ENCODE measurements around the gene TEC. TPM values are rescaled to one million over a fixed set of nuclear protein-coding genes. Genes with fewer than 3 reads are reported as not detected.

The TEC gene
- total and polyA plus RNA-seq, 3 experiments from 2014 or later: 1.6 to 2.4 (median 1.6) TPM

- Histone ChIP-seq H3K36me3 (ENCODE audit: insufficient read depth, low read length) (no peaks in the 10 kb centered on the region), H3K27ac (ENCODE audit: low read depth, low read length) (peak overlapping the region; percentile 33), H3K4me1 (ENCODE audit: insufficient read depth, low read length) (no peaks in the 10 kb centered on the region), H3K4me3 (ENCODE audit: low read length) (no peak overlapping the region), H3K27me3 (ENCODE audit: insufficient read depth, low read length, poor library complexity, severe bottlenecking) (no peaks in the 10 kb centered on the region), H3K9me3 (ENCODE audit: low read length) (no peaks in the 10 kb centered on the region)
- Mint-ChIP-seq H3K36me3 (no peaks in the 10 kb centered on the region), H3K9me3 (peaks cover 0 to 3% (median 0%) of the 10 kb centered on the region in 5 donors), H3K27ac (no peak overlapping the region), H3K4me3 (no peak overlapping the region), H3K27me3 (peaks cover 0 to 5% of the 10 kb centered on the region in 2 donors), H3K4me1 (peaks cover 0 to 8% (median 3%) of the 10 kb centered on the region in 3 donors)
- ChIA-PET POLR2A (no interaction called here), CTCF (no interaction called here)
- DNase-seq: no peak
Measured at GRCh38 chr4:48254381-48255071, 15.1 kb downstream of the TEC start.

GRCh38 chr4:48252313-48252712, 17.3 kb downstream of the TEC start:
- CTCF ChIA-PET: interaction anchor here (0.7 kb wide), 1 partner anchor 867 kb away, joined by 3 read pairs; no protein-coding TSS in a partner anchor
- Mint-ChIP-seq H3K27ac (peak overlapping the region in 1 of 8 donors; percentile 17), H3K9me3 (peaks cover 0 to 3% (median 0%) of the 10 kb centered on the region in 5 donors)

GRCh38 chr4:48250980-48251379, 18.7 kb downstream of the TEC start:
- Mint-ChIP-seq H3K4me3 (no peak overlapping the region), H3K36me3 (no peaks in the 10 kb centered on the region), H3K9me3 (peaks cover 0 to 3% (median 0%) of the 10 kb centered on the region in 5 donors), H3K27me3 (peaks cover 0 to 5% of the 10 kb centered on the region in 2 donors), H3K27ac (no peak overlapping the region), H3K4me1 (peaks cover 0 to 8% (median 3%) of the 10 kb centered on the region in 3 donors)
- POLR2A ChIA-PET: no interaction called here
- H3K27ac ChIP-seq (ENCODE audit: low read depth, low read length): no peak overlapping the region
- H3K4me1 ChIP-seq (ENCODE audit: insufficient read depth, low read length): no peaks in the 10 kb centered on the region
- no peaks in the 10 kb centered on the region for H3K9me3 ChIP-seq (ENCODE audit: low read length)
- H3K36me3 ChIP-seq (ENCODE audit: insufficient read depth, low read length): no peaks in the 10 kb centered on the region
- H3K4me3 ChIP-seq (ENCODE audit: low read length): no peak overlapping the region
- CTCF ChIA-PET: no interaction called here
- DNase-seq: no peak
- no peaks in the 10 kb centered on the region for H3K27me3 ChIP-seq (ENCODE audit: insufficient read depth, low read length, poor library complexity, severe bottlenecking)

More at GRCh38 chr4:48252313-48252712, 17.3 kb downstream of the TEC start:
- Histone ChIP-seq H3K9me3 (ENCODE audit: low read length) (no peaks in the 10 kb centered on the region), H3K36me3 (ENCODE audit: insufficient read depth, low read length) (no peaks in the 10 kb centered on the region), H3K27me3 (ENCODE audit: insufficient read depth, low read length, poor library complexity, severe bottlenecking) (no peaks in the 10 kb centered on the region), H3K27ac (ENCODE audit: low read depth, low read length) (no peak overlapping the region), H3K4me3 (ENCODE audit: low read length) (no peak overlapping the region), H3K4me1 (ENCODE audit: insufficient read depth, low read length) (no peaks in the 10 kb centered on the region)
- peaks cover 0 to 8% (median 3%) of the 10 kb centered on the region in 3 donors for H3K4me1 Mint-ChIP-seq
- H3K27me3 Mint-ChIP-seq: peaks cover 0 to 5% of the 10 kb centered on the region in 2 donors
- no peak overlapping the region for H3K4me3 Mint-ChIP-seq
- no peaks in the 10 kb centered on the region for H3K36me3 Mint-ChIP-seq
- no peak for DNase-seq
- POLR2A ChIA-PET: no interaction called here

GRCh38 chr4:48250343-48250742, 19.3 kb downstream of the TEC start:
- POLR2A ChIA-PET: no interaction called here
- Histone ChIP-seq H3K9me3 (ENCODE audit: low read length) (no peaks in the 10 kb centered on the region), H3K4me3 (ENCODE audit: low read length) (no peak overlapping the region), H3K36me3 (ENCODE audit: insufficient read depth, low read length) (no peaks in the 10 kb centered on the region), H3K27ac (ENCODE audit: low read depth, low read length) (no peak overlapping the region), H3K4me1 (ENCODE audit: insufficient read depth, low read length) (no peaks in the 10 kb centered on the region), H3K27me3 (ENCODE audit: insufficient read depth, low read length, poor library complexity, severe bottlenecking) (no peaks in the 10 kb centered on the region)
- Mint-ChIP-seq H3K36me3 (no peaks in the 10 kb centered on the region), H3K4me3 (no peak overlapping the region), H3K27me3 (peaks cover 0 to 5% of the 10 kb centered on the region in 2 donors), H3K27ac (no peak overlapping the region), H3K4me1 (peaks cover 0 to 8% (median 3%) of the 10 kb centered on the region in 3 donors), H3K9me3 (peaks cover 0 to 3% (median 0%) of the 10 kb centered on the region in 5 donors)
- DNase-seq: no peak
- CTCF ChIA-PET: no interaction called here

GRCh38 chr4:48249378-48249777, 20.3 kb downstream of the TEC start:
- CTCF ChIA-PET: interaction anchor here (0.7 kb wide), 2 partner anchors 13 to 39 kb away, joined by 3 read pairs; no protein-coding TSS in a partner anchor
- H3K4me1 Mint-ChIP-seq: peaks cover 0 to 8% (median 3%) of the 10 kb centered on the region in 3 donors
- H3K4me3 Mint-ChIP-seq: no peak overlapping the region
- DNase-seq: no peak
- Histone ChIP-seq H3K4me1 (ENCODE audit: insufficient read depth, low read length) (no peaks in the 10 kb centered on the region), H3K9me3 (ENCODE audit: low read length) (no peaks in the 10 kb centered on the region), H3K36me3 (ENCODE audit: insufficient read depth, low read length) (no peaks in the 10 kb centered on the region), H3K27ac (ENCODE audit: low read depth, low read length) (no peak overlapping the region), H3K4me3 (ENCODE audit: low read length) (no peak overlapping the region), H3K27me3 (ENCODE audit: insufficient read depth, low read length, poor library complexity, severe bottlenecking) (no peaks in the 10 kb centered on the region)
- POLR2A ChIA-PET: no interaction called here
- H3K27me3 Mint-ChIP-seq: peaks cover 0 to 5% of the 10 kb centered on the region in 2 donors
- H3K27ac Mint-ChIP-seq: no peak overlapping the region
- peaks cover 0 to 4% (median 0%) of the 10 kb centered on the region in 3 donors for H3K36me3 Mint-ChIP-seq
- H3K9me3 Mint-ChIP-seq: peaks cover 0 to 3% (median 0%) of the 10 kb centered on the region in 5 donors

- no peaks in the 10 kb centered on the region for H3K4me1 ChIP-seq (ENCODE audit: insufficient read depth, low read length)
- no peaks in the 10 kb centered on the region for H3K36me3 ChIP-seq (ENCODE audit: insufficient read depth, low read length)
- Mint-ChIP-seq H3K4me3 (no peak overlapping the region), H3K36me3 (peaks cover 0 to 7% (median 0%) of the 10 kb centered on the region in 3 donors), H3K9me3 (peaks cover 0 to 3% (median 0%) of the 10 kb centered on the region in 5 donors), H3K27me3 (peaks cover 0 to 2% of the 10 kb centered on the region in 2 donors), H3K4me1 (peaks cover 0 to 8% (median 3%) of the 10 kb centered on the region in 3 donors), H3K27ac (peak overlapping the region in 1 of 8 donors; percentile 8)
- H3K4me3 ChIP-seq (ENCODE audit: low read length): no peak overlapping the region
- ChIA-PET POLR2A (no interaction called here), CTCF (interaction anchor here (0.7 kb wide), 2 partner anchors 14 to 39 kb away, joined by 3 read pairs; no protein-coding TSS in a partner anchor)
- no peak for DNase-seq
- H3K27ac ChIP-seq (ENCODE audit: low read depth, low read length): no peak overlapping the region
- H3K9me3 ChIP-seq (ENCODE audit: low read length): no peaks in the 10 kb centered on the region
- H3K27me3 ChIP-seq (ENCODE audit: insufficient read depth, low read length, poor library complexity, severe bottlenecking): no peaks in the 10 kb centered on the region
Measured at GRCh38 chr4:48248559-48248953, 21.1 kb downstream of the TEC start.

- H3K27me3 ChIP-seq (ENCODE audit: insufficient read depth, low read length, poor library complexity, severe bottlenecking): no peaks in the 10 kb centered on the region
Measured at GRCh38 chr4:48247878-48248558, 21.6 kb downstream of the TEC start.

More at GRCh38 chr4:48247878-48248558, 21.6 kb downstream of the TEC start:
- Histone ChIP-seq H3K4me1 (ENCODE audit: insufficient read depth, low read length) (no peaks in the 10 kb centered on the region), H3K9me3 (ENCODE audit: low read length) (no peaks in the 10 kb centered on the region), H3K4me3 (ENCODE audit: low read length) (no peak overlapping the region), H3K27ac (ENCODE audit: low read depth, low read length) (no peak overlapping the region), H3K36me3 (ENCODE audit: insufficient read depth, low read length) (no peaks in the 10 kb centered on the region)
- CTCF ChIA-PET: no interaction called here
- Mint-ChIP-seq H3K9me3 (peaks cover 0 to 3% (median 0%) of the 10 kb centered on the region in 5 donors), H3K27ac (peak overlapping the region in 1 of 8 donors; percentile 34), H3K27me3 (no peaks in the 10 kb centered on the region), H3K4me3 (no peak overlapping the region), H3K4me1 (peaks cover 0 to 8% (median 4%) of the 10 kb centered on the region in 3 donors), H3K36me3 (peaks cover 0 to 7% (median 0%) of the 10 kb centered on the region in 3 donors)
- no peak for DNase-seq
- POLR2A ChIA-PET: no interaction called here

Data from CD8-positive, alpha-beta memory T cell (primary cell).